CD4-positive, alpha-beta T cell (primary cell): ENCODE results near the gene PCCA. TPM values are rescaled to one million over a fixed set of nuclear protein-coding genes. Genes with fewer than 3 reads are reported as not detected.

Source experiments
- ATAC-seq: fragments of 200-7000 bp; cut with Tn5 transposase; one replicate; pipeline ENCODE4 v1.10.0; 2022; ENCODE audit warnings: mild to moderate bottlenecking; ENCODE audit not compliant: poor library complexity
- CTCF ChIA-PET: fragments of 350-600 bp; sonication (Branson Sonifier 250); formaldehyde crosslinking; loops from one replicate; lab custom pipeline; 2021; ENCODE audit warnings: antibody characterized with exemption, inconsistent platforms; lab: Charles Lee
- POLR2A ChIA-PET: fragments of 350-600 bp; sonication (Branson Sonifier 250); formaldehyde crosslinking; loops from one replicate; lab custom pipeline; 2021; ENCODE audit warnings: antibody characterized with exemption, inconsistent platforms; lab: Charles Lee
- DNase-seq, 14 experiments: peaks; one replicate each; pipeline ENCODE4 v3.0.0-alpha.2; 2013 to 2020; ENCODE audit warnings: mixed read lengths in 2 of 14
- H3K27ac ChIP-seq, 2 donors: one replicate each; pipeline versions ENCODE4 v1.5.1 to v1.7.0; 2013; ENCODE audit warnings: low read length in 2 of 2, low read depth in 1 of 2, mild to moderate bottlenecking in 1 of 2
- H3K27me3 ChIP-seq, 2 experiments: 1 replicate in 1 of 2; 2 replicates in 1 of 2; pipeline versions ENCODE4 v1.6.1 to v1.7.0; 2013; ENCODE audit warnings: low read length in 2 of 2, control low read depth in 1 of 2, mild to moderate bottlenecking in 1 of 2, moderate library complexity in 1 of 2; ENCODE audit not compliant: insufficient read depth in 2 of 2, control insufficient read depth in 1 of 2
- H3K36me3 ChIP-seq: one replicate; pipeline ENCODE4 v1.6.1; 2013; ENCODE audit warnings: low read length, control low read depth; ENCODE audit not compliant: insufficient read depth
- H3K4me1 ChIP-seq: one replicate; pipeline ENCODE4 v1.6.1; 2013; ENCODE audit warnings: low read length, control low read depth; ENCODE audit not compliant: insufficient read depth
- H3K4me3 ChIP-seq: one replicate; pipeline ENCODE4 v1.5.1; 2013; ENCODE audit warnings: mild to moderate bottlenecking, low read length, moderate library complexity
- H3K9me3 ChIP-seq, 2 experiments: 1 replicate in 1 of 2; 2 replicates in 1 of 2; pipeline versions ENCODE4 v1.6.1 to v1.7.0; 2013; ENCODE audit warnings: low read length in 2 of 2, mild to moderate bottlenecking in 2 of 2, control low read depth in 1 of 2, moderate library complexity in 1 of 2; ENCODE audit not compliant: control insufficient read depth in 1 of 2, insufficient read depth in 1 of 2
- H3K27ac Mint-ChIP-seq: one replicate; pipeline ENCODE4 v1.8.0; 2020; ENCODE audit warnings: mixed read lengths
- H3K27me3 Mint-ChIP-seq: one replicate; pipeline ENCODE4 v1.8.0; 2021; ENCODE audit warnings: mixed read lengths
- H3K36me3 Mint-ChIP-seq: one replicate; pipeline ENCODE4 v1.8.0; 2021; ENCODE audit warnings: low read depth, mixed read lengths
- H3K4me1 Mint-ChIP-seq: one replicate; pipeline ENCODE4 v1.8.0; 2021; ENCODE audit warnings: low read depth, mixed read lengths
- H3K4me3 Mint-ChIP-seq: one replicate; pipeline ENCODE4 v1.8.0; 2020; ENCODE audit warnings: mild to moderate bottlenecking, mixed read lengths
- H3K9me3 Mint-ChIP-seq: one replicate; pipeline ENCODE4 v1.8.0; 2020; ENCODE audit warnings: mixed read lengths
- CTCF ChIP-seq: fragments of 200-600 bp; IDR thresholded peaks from one replicate; pipeline ENCODE4 v1.8.0; 2022; ENCODE audit warnings: antibody characterized with exemption, mild to moderate bottlenecking
- intact Hi-C, 2 experiments: fragments of 100-400 bp; cut with DNase I in 1 of 2; cut with micrococcal nuclease in 1 of 2; formaldehyde crosslinking; loops; one replicate each; pipeline versions ENCODE4 v1.15.1 to v1.9.0; 2023 to 2025; cut with DNase I, micrococcal nuclease
- total RNA-seq, 174 experiments: library from RNA in 2 of 174; stranded (reverse) in 2 of 174; gene quantifications; one replicate each; pipeline ENCODE4 v1.2.3 and lab custom pipeline; 2021 to 2026

The PCCA gene
- total RNA-seq, 2 experiments from 2014 or later: 4.7 to 5.2 TPM

- Mint-ChIP-seq H3K4me1 (peaks cover 6% of the 10 kb centered on the region), H3K36me3 (no peaks in the 10 kb centered on the region), H3K4me3 (no peak overlapping the region), H3K27me3 (no peaks in the 10 kb centered on the region), H3K9me3 (no peaks in the 10 kb centered on the region), H3K27ac (no peak overlapping the region)
- Histone ChIP-seq H3K27ac (no peak overlapping the region), H3K9me3 (no peaks in the 10 kb centered on the region), H3K27me3 (no peaks in the 10 kb centered on the region), H3K36me3 (no peaks in the 10 kb centered on the region), H3K4me1 (no peaks in the 10 kb centered on the region), H3K4me3 (no peak overlapping the region)
- intact Hi-C loops: no loop called here
- CTCF ChIA-PET: no interaction called here
- no peak for TF ChIP-seq CTCF
- ATAC-seq (no peak), DNase-seq (peak in 1 of 14 experiments; percentile 7)
- POLR2A ChIA-PET: no interaction called here
Measured at GRCh38 chr13:100470866-100471505, 382.1 kb downstream of the PCCA start.

- Histone ChIP-seq H3K4me3 (no peak overlapping the region), H3K27ac (no peak overlapping the region), H3K27me3 (no peaks in the 10 kb centered on the region), H3K4me1 (no peaks in the 10 kb centered on the region), H3K36me3 (no peaks in the 10 kb centered on the region), H3K9me3 (no peaks in the 10 kb centered on the region)
- H3K9me3 Mint-ChIP-seq: no peaks in the 10 kb centered on the region
- H3K36me3 Mint-ChIP-seq: no peaks in the 10 kb centered on the region
- H3K27me3 Mint-ChIP-seq: no peaks in the 10 kb centered on the region
- DNase-seq (no peak), ATAC-seq (no peak)
- ChIA-PET POLR2A (no interaction called here), CTCF (no interaction called here)
- intact Hi-C loops: no loop called here
- no peak for TF ChIP-seq CTCF
- H3K4me3 Mint-ChIP-seq: no peak overlapping the region
- H3K27ac Mint-ChIP-seq: no peak overlapping the region
- peaks cover 6% of the 10 kb centered on the region for H3K4me1 Mint-ChIP-seq
Measured at GRCh38 chr13:100473087-100473486, 384.2 kb downstream of the PCCA start.

GRCh38 chr13:100473501-100474044, 384.7 kb downstream of the PCCA start:
- H3K4me1 Mint-ChIP-seq: peaks cover 6% of the 10 kb centered on the region

More at GRCh38 chr13:100473501-100474044, 384.7 kb downstream of the PCCA start:
- no peak overlapping the region for H3K27ac Mint-ChIP-seq
- ChIA-PET CTCF (no interaction called here), POLR2A (no interaction called here)
- Histone ChIP-seq H3K9me3 (no peaks in the 10 kb centered on the region), H3K36me3 (no peaks in the 10 kb centered on the region), H3K27me3 (no peaks in the 10 kb centered on the region), H3K27ac (no peak overlapping the region), H3K4me1 (no peaks in the 10 kb centered on the region), H3K4me3 (no peak overlapping the region)
- H3K36me3 Mint-ChIP-seq: no peaks in the 10 kb centered on the region
- intact Hi-C loops: no loop called here
- H3K4me3 Mint-ChIP-seq: no peak overlapping the region
- H3K9me3 Mint-ChIP-seq: no peaks in the 10 kb centered on the region
- no peak for DNase-seq
- no peaks in the 10 kb centered on the region for H3K27me3 Mint-ChIP-seq
- ATAC-seq: no peak
- TF ChIP-seq CTCF: no peak
